Amniotic epithelial cell (primary cell): ENCODE measurements around the gene ZNF496.
"Not testable (repeated sequence)": the region's sequence is repeated elsewhere in the genome, so short reads cannot be mapped to it uniquely, and the experiment has no call there.

Experiments used
- DNase-seq: peaks from one replicate; pipeline ENCODE4 v3.0.0-alpha.2; 2010; ENCODE audit warnings: low read depth

ZNF496 gene

GRCh38 chr1:247359559-247359958, 27.9 kb upstream of the ZNF496 start:
- DNase-seq: no peak

GRCh38 chr1:247358920-247359319, 27.3 kb upstream of the ZNF496 start:
- DNase-seq: peak; percentile 94

GRCh38 chr1:247357781-247358211, 26.1 kb upstream of the ZNF496 start:
- DNase-seq: peak; percentile 95

GRCh38 chr1:247357052-247357780, 25.5 kb upstream of the ZNF496 start:
- DNase-seq: peak; percentile 98

- DNase-seq: not testable (repeated sequence)
These were observed 23.5 kb upstream of the ZNF496 start for GRCh38 chr1:247355160-247355559.

- no peak for DNase-seq
These were observed 20.5 kb upstream of the ZNF496 start for GRCh38 chr1:247352175-247352574.

GRCh38 chr1:247350587-247350986, 18.9 kb upstream of the ZNF496 start:
- DNase-seq: no peak

- DNase-seq: no peak
These were observed 16.0 kb upstream of the ZNF496 start for GRCh38 chr1:247347477-247348222.

GRCh38 chr1:247345881-247346280, 14.2 kb upstream of the ZNF496 start:
- DNase-seq: no peak

GRCh38 chr1:247343801-247344200, 12.1 kb upstream of the ZNF496 start:
- no peak for DNase-seq

GRCh38 chr1:247338723-247339275, 7.1 kb upstream of the ZNF496 start:
- DNase-seq: no peak

- DNase-seq: peak; percentile 81
These were observed 6.3 kb upstream of the ZNF496 start for GRCh38 chr1:247337961-247338360.

- DNase-seq: peak; percentile 92
These were observed 5.6 kb upstream of the ZNF496 start for GRCh38 chr1:247337250-247337746.

GRCh38 chr1:247336390-247336789, 4.7 kb upstream of the ZNF496 start:
- no peak for DNase-seq

GRCh38 chr1:247335882-247336281, 4.2 kb upstream of the ZNF496 start:
- DNase-seq: peak; percentile 26

GRCh38 chr1:247334378-247335133, 2.9 kb upstream of the ZNF496 start:
- DNase-seq: no peak

GRCh38 chr1:247332623-247333361, 1.1 kb upstream of the ZNF496 start:
- DNase-seq: peak; percentile 37

GRCh38 chr1:247332215-247332622, 552 bp upstream of the ZNF496 start:
- DNase-seq: peak; percentile 49

- peak; percentile 82 for DNase-seq
These were observed 519 bp downstream of the ZNF496 start for GRCh38 chr1:247331172-247331524.

- no peak for DNase-seq
These were observed 1.0 kb downstream of the ZNF496 start for GRCh38 chr1:247330548-247331171.

- DNase-seq: no peak
These were observed 2.5 kb downstream of the ZNF496 start for GRCh38 chr1:247329097-247329617.
